ENCODE measurements around the gene RGL2.

RGL2 gene

DNA sequence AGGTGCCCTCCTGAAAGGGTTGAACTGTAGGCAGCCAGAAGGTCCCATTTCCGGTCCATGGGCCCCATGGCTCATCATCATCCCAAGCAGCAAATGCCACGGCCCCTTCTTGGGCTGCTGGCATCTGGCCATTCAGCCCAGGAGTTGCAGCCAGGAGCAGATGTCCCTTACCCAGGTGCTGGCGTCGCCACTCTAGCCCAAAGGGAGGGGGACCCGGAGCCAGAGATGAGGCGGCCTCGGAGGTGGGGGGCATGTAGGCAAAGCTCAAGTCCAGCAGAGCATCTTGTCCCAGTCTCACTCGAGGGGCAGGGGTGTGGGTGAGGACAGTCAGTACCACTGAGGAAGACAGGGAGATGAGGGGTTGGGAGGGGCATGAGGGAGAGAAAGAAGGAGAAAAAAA lies 6.3 kb upstream of the RGL2 start:
- Histone ChIP-seq H3K9me3 (ENCODE audit: control insufficient read depth in 1 of 2, low read length in 2 of 2) (no peaks in the 10 kb centered on the region), H3K27ac (ENCODE audit: low read depth, low read length) (no peak overlapping the region), H3K36me3 (ENCODE audit: control insufficient read depth in 1 of 2, insufficient read depth in 2 of 2, low read length in 2 of 2) (peaks cover 30 to 43% of the 10 kb centered on the region in 2 donors), H3K9ac (ENCODE audit: low read depth in 1 of 2, low read length in 2 of 2) (no peak overlapping the region), H3K27me3 (ENCODE audit: control insufficient read depth in 1 of 2, insufficient read depth in 2 of 2, low read length in 2 of 2) (no peaks in the 10 kb centered on the region), H3K4me3 (ENCODE audit: low read depth in 1 of 2, low read length in 2 of 2) (no peak overlapping the region), H3K4me1 (ENCODE audit: control insufficient read depth in 1 of 2, insufficient read depth in 2 of 2, low read length in 2 of 2) (peaks cover 6 to 7% of the 10 kb centered on the region in 2 donors)

DNA sequence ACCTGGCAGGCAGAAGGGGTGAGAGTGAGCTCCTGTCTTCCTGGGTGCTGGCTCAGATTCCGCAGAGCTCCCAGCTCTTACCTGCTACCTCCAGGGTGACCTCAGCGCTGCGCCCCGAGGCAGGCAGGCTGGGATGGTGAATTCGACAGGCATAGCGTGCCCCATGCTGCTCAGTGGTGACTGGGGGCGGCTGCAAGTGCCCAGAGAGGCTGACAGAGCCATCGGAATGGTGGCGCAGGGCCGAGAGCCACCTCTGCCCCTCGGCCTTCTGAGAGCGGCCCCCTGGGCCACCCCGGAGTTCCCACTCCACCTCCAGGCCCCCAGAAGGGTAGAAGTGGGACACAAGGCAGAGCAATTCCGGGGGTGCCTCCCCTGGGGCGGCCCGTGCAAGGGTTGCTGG lies 5.5 kb upstream of the RGL2 start:
- Histone ChIP-seq H3K4me3 (ENCODE audit: low read depth in 1 of 2, low read length in 2 of 2) (no peak overlapping the region), H3K27me3 (ENCODE audit: control insufficient read depth in 1 of 2, insufficient read depth in 2 of 2, low read length in 2 of 2) (no peaks in the 10 kb centered on the region), H3K27ac (ENCODE audit: low read depth, low read length) (no peak overlapping the region), H3K36me3 (ENCODE audit: control insufficient read depth in 1 of 2, insufficient read depth in 2 of 2, low read length in 2 of 2) (peaks cover 30 to 43% of the 10 kb centered on the region in 2 donors), H3K4me1 (ENCODE audit: control insufficient read depth in 1 of 2, insufficient read depth in 2 of 2, low read length in 2 of 2) (peaks cover 7 to 11% of the 10 kb centered on the region in 2 donors), H3K9me3 (ENCODE audit: control insufficient read depth in 1 of 2, low read length in 2 of 2) (no peaks in the 10 kb centered on the region), H3K9ac (ENCODE audit: low read depth in 1 of 2, low read length in 2 of 2) (no peak overlapping the region)

DNA sequence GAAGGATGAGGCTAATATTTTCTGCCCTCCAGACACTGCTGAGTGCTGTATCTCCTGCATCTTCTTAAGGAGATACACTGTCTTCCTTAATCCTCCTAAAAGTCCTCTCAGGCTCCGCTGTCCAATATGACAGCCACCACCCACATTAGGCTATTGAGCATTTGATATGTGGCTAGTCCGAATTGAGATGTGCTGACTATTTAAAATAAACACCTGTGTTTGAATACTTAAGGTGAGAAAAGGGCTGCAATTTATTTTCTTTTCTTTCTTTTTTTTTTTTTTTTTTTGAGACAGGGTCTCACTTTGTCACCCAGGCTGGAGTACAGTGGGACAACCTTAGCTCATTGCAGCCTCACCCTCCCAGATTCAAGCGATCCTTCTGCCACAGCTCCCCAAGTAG lies 3.1 kb upstream of the RGL2 start:
- Histone ChIP-seq H3K4me1 (ENCODE audit: control insufficient read depth in 1 of 2, insufficient read depth in 2 of 2, low read length in 2 of 2) (peaks cover 13 to 19% of the 10 kb centered on the region in 2 donors), H3K27ac (ENCODE audit: low read depth, low read length) (no peak overlapping the region), H3K9me3 (ENCODE audit: control insufficient read depth in 1 of 2, low read length in 2 of 2) (no peaks in the 10 kb centered on the region), H3K4me3 (ENCODE audit: low read depth in 1 of 2, low read length in 2 of 2) (no peak overlapping the region), H3K9ac (ENCODE audit: low read depth in 1 of 2, low read length in 2 of 2) (no peak overlapping the region), H3K27me3 (ENCODE audit: control insufficient read depth in 1 of 2, insufficient read depth in 2 of 2, low read length in 2 of 2) (no peaks in the 10 kb centered on the region), H3K36me3 (ENCODE audit: control insufficient read depth in 1 of 2, insufficient read depth in 2 of 2, low read length in 2 of 2) (peaks cover 30 to 38% of the 10 kb centered on the region in 2 donors)

DNA sequence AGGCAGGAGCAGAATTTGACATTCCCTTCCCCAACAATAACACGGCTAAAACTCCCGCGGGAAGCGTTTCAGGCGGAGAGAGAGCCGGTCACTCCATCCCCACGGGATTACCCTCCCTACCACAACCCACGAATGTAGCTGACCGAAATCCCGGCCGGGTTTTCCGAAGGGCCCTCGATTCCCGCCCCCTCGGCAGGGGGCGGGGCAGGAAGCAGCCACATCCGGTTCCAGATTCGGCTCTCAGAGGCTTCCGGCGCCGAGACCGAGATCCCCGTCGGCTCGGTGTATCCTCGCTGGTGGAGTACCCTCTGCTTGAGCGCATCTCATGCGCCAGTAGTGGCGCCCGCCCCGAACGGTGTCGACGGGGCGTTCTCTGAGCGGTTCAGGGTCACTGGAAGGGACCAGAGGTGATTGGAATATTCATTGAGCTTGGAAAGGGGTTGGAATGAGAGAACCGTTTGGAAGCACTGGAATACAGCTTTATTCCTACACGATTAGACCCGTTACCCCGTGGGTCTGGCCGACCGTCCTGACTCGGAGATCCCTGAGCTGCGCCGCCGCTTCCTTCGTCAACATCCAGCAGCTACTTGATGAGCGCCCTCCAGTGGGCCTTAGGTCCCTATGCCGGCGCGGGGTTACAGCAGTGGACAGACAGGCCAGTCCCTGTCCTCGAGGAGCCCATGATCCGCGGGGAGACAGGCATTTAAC lies 649 bp upstream of the RGL2 start:
- Histone ChIP-seq H3K9me3 (ENCODE audit: control insufficient read depth in 1 of 2, low read length in 2 of 2) (no peaks in the 10 kb centered on the region), H3K27ac (ENCODE audit: low read depth, low read length) (peak overlapping the region; percentile 96), H3K9ac (ENCODE audit: low read depth in 1 of 2, low read length in 2 of 2) (peak overlapping the region; percentile 71 to 92), H3K4me1 (ENCODE audit: control insufficient read depth in 1 of 2, insufficient read depth in 2 of 2, low read length in 2 of 2) (peaks cover 6 to 20% of the 10 kb centered on the region in 2 donors), H3K27me3 (ENCODE audit: control insufficient read depth in 1 of 2, insufficient read depth in 2 of 2, low read length in 2 of 2) (no peaks in the 10 kb centered on the region), H3K4me3 (ENCODE audit: low read depth in 1 of 2, low read length in 2 of 2) (peak overlapping the region; percentile 72 to 85), H3K36me3 (ENCODE audit: control insufficient read depth in 1 of 2, insufficient read depth in 2 of 2, low read length in 2 of 2) (peaks cover 9 to 34% of the 10 kb centered on the region in 2 donors)

DNA sequence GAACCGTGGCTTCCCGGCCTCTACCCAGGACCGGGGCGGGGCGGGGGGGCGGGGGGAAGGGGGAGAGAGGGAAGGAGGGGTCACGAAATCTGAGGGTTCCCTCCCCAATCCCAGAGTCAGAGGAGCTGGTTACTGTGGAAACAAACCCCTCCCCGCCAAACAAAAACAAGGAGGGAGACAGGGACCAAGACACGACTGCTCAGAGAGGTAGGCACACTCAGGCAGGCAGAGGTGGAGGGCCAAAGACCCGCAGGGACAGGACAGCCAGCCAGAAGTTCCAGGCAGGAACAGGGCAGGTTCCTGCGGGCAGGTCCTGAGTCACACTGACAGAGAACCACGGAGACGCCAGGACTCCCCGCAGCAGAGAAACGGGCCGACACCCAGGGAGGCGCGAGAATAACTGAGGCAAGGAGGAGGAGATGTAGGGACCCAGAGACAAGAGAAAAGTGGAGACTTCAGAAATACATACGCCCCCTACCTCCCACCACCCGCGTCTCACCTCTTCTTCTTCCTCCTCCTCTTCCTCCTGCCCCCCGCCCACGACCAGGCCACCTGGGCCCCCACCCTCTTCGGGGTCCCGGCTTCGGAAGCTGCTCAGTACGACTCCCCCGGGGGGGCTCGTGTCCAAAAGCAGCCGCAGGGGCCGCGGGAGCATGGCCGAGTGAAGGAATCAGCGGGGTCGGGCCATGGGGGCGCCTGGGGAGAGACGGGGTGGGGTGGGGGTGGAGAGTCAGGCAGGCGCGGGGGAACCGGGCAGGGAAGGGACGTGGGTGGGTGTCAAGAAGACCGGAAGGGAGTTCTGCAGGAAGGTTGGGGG lies 578 bp downstream of the RGL2 start:
- peak overlapping the region; percentile 61 for H3K27ac ChIP-seq (ENCODE audit: low read depth, low read length)
- no peaks in the 10 kb centered on the region for H3K9me3 ChIP-seq (ENCODE audit: control insufficient read depth in 1 of 2, low read length in 2 of 2)
- peaks cover 4 to 29% of the 10 kb centered on the region in 2 donors for H3K36me3 ChIP-seq (ENCODE audit: control insufficient read depth in 1 of 2, insufficient read depth in 2 of 2, low read length in 2 of 2)
- peak overlapping the region; percentile 80 to 92 for H3K9ac ChIP-seq (ENCODE audit: low read depth in 1 of 2, low read length in 2 of 2)
- H3K4me3 ChIP-seq (ENCODE audit: low read depth in 1 of 2, low read length in 2 of 2) = peak overlapping the region; percentile 72 to 85
- peaks cover 6 to 20% of the 10 kb centered on the region in 2 donors for H3K4me1 ChIP-seq (ENCODE audit: control insufficient read depth in 1 of 2, insufficient read depth in 2 of 2, low read length in 2 of 2)
- no peaks in the 10 kb centered on the region for H3K27me3 ChIP-seq (ENCODE audit: control insufficient read depth in 1 of 2, insufficient read depth in 2 of 2, low read length in 2 of 2)

DNA sequence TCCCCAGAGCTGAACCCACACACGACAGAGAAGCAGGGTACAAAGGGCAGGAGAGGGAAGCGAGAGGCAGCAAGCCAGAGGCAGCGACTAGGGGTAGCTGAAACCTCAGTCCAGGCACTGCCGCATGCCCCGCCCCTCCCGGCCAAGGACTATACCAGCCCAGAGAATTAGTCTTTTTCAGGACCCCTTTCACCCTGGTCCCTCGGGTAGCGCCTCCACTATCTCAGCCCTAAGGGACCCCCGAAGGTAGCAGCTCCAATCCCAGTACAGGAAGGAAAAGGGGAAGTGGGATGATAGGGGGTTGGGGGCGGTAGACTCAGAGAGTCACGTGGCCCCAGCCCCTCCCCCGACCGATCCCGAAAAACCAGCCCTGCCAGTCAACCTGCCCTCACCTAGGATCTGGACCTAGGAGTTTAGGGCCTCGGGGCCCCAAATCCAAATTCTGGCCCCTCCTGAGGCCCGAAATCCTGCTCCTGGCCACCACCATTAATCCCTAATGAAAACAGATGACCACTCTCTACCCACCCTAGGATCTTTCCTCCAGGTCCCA lies 1.3 kb downstream of the RGL2 start:
- H3K9me3 ChIP-seq (ENCODE audit: control insufficient read depth in 1 of 2, low read length in 2 of 2) = no peaks in the 10 kb centered on the region
- peak overlapping the region; percentile 67 to 71 for H3K4me3 ChIP-seq (ENCODE audit: low read depth in 1 of 2, low read length in 2 of 2)
- peak overlapping the region; percentile 44 to 92 for H3K9ac ChIP-seq (ENCODE audit: low read depth in 1 of 2, low read length in 2 of 2)
- peaks cover 4 to 29% of the 10 kb centered on the region in 2 donors for H3K36me3 ChIP-seq (ENCODE audit: control insufficient read depth in 1 of 2, insufficient read depth in 2 of 2, low read length in 2 of 2)
- peak overlapping the region; percentile 40 for H3K27ac ChIP-seq (ENCODE audit: low read depth, low read length)
- peaks cover 6 to 20% of the 10 kb centered on the region in 2 donors for H3K4me1 ChIP-seq (ENCODE audit: control insufficient read depth in 1 of 2, insufficient read depth in 2 of 2, low read length in 2 of 2)
- no peaks in the 10 kb centered on the region for H3K27me3 ChIP-seq (ENCODE audit: control insufficient read depth in 1 of 2, insufficient read depth in 2 of 2, low read length in 2 of 2)

DNA sequence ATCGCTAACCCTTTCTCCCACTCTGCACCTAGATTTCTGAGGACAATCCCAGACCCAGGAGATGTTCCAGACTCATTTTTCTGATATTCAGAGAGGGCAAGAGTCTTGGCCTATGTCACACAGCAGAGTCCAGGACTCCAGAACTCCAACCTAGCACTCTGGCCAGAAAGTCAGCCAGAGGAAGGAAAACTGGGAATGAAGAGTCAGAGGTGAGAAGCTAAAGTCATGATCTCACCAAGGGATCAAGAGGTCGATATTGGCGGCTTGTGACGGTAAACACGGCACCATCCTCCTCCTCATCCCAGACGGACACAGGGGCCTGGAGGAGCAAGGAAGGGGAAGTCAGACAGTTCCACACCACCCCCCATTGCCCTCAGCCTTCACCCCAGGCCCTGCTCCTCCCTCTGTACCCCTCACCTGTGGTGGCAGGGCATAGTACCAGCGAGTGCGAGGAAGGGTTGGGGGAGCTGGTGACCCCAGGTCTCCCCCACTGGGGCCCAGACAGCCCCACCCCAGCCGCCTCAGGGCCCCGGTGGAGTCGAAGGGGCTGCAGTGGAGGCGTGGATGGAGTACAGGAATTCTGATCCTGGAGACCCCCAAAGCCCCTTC lies 1.8 kb downstream of the RGL2 start:
- no peaks in the 10 kb centered on the region for H3K9me3 ChIP-seq (ENCODE audit: control insufficient read depth in 1 of 2, low read length in 2 of 2)
- peaks cover 6 to 33% of the 10 kb centered on the region in 2 donors for H3K36me3 ChIP-seq (ENCODE audit: control insufficient read depth in 1 of 2, insufficient read depth in 2 of 2, low read length in 2 of 2)
- no peak overlapping the region for H3K27ac ChIP-seq (ENCODE audit: low read depth, low read length)
- peak overlapping the region; percentile 67 to 71 for H3K4me3 ChIP-seq (ENCODE audit: low read depth in 1 of 2, low read length in 2 of 2)
- H3K27me3 ChIP-seq (ENCODE audit: control insufficient read depth in 1 of 2, insufficient read depth in 2 of 2, low read length in 2 of 2) = no peaks in the 10 kb centered on the region
- peak overlapping the region; percentile 44 to 92 for H3K9ac ChIP-seq (ENCODE audit: low read depth in 1 of 2, low read length in 2 of 2)
- H3K4me1 ChIP-seq (ENCODE audit: control insufficient read depth in 1 of 2, insufficient read depth in 2 of 2, low read length in 2 of 2) = peaks cover 6 to 20% of the 10 kb centered on the region in 2 donors

DNA sequence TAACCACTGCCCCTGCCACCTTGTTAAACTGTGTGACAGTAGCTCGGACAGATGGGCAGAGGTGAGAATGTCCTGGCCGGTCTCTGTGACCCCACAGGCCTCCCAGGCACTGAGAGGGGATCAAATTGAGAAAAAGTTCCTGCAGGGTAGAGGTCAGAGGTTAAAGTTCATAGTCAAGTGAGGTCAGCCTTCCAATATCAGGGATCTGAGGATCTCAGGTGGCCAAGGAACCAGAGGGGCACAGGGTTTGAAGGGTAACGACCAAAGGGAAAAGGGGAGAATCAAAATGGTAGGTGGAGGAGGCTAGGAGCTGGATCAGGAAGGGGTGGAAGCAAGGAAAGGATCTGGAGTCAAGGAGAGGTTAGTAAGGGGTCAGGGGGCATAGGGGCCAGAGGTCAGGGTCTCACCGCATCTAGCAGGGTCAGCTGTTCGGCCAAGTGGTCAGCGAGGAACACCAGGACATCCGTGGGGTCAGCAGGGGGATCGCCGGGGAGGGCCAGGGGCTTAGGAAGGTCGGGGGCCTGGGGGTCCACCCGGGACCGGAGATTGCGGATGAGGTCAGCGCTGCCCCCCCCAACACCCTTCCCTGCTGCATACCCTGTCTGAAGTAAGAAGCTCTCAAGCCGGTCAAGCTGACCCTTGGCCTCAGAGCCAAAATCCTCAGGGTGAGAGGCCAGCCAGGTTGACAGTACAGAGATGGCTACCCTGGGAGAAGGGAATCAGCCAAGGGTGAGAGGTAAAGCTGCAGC lies 2.9 kb downstream of the RGL2 start:
- H3K36me3 ChIP-seq (ENCODE audit: control insufficient read depth in 1 of 2, insufficient read depth in 2 of 2, low read length in 2 of 2) = peaks cover 14 to 37% of the 10 kb centered on the region in 2 donors
- H3K9me3 ChIP-seq (ENCODE audit: control insufficient read depth in 1 of 2, low read length in 2 of 2) = no peaks in the 10 kb centered on the region
- H3K9ac ChIP-seq (ENCODE audit: low read depth in 1 of 2, low read length in 2 of 2) = no peak overlapping the region
- no peak overlapping the region for H3K27ac ChIP-seq (ENCODE audit: low read depth, low read length)
- H3K27me3 ChIP-seq (ENCODE audit: control insufficient read depth in 1 of 2, insufficient read depth in 2 of 2, low read length in 2 of 2) = no peaks in the 10 kb centered on the region
- H3K4me1 ChIP-seq (ENCODE audit: control insufficient read depth in 1 of 2, insufficient read depth in 2 of 2, low read length in 2 of 2) = peaks cover 8 to 17% of the 10 kb centered on the region in 2 donors
- no peak overlapping the region for H3K4me3 ChIP-seq (ENCODE audit: low read depth in 1 of 2, low read length in 2 of 2)

DNA sequence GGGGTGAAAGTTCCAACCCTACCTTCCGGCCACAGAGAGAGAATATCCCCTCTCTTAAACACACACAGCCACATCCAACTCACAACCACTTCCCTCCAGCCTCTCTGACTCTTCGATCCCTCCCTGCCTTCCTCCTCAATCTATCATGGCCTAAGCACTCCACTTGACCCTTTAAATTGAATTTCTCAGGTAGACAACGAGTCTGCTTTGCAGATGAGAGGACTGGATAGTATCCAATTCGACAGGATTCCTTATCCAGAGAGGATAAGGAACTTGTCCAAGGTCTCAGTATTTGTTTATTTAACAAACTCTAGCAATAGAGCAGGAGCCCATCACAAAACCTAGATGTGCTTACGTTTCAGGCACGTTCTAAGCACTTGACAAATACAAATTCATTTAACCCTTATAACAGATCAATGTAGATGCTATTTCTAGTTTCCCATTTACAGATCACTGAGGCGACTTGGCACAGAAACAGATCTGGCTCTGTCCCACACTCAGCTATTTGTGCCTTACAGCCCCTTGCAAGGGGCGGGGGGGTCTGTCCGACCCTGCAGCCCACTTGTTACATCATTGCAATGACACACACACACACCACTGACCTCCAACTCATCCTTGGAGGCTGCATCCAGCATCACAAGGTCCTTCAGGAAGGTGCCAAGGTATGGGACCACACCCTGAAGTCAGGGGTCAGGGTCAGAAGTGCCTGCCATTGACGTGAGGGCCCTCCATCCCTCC lies 4.5 kb downstream of the RGL2 start:
- no peaks in the 10 kb centered on the region for H3K27me3 ChIP-seq (ENCODE audit: control insufficient read depth in 1 of 2, insufficient read depth in 2 of 2, low read length in 2 of 2)
- H3K9me3 ChIP-seq (ENCODE audit: control insufficient read depth in 1 of 2, low read length in 2 of 2) = no peaks in the 10 kb centered on the region
- no peak overlapping the region for H3K4me3 ChIP-seq (ENCODE audit: low read depth in 1 of 2, low read length in 2 of 2)
- H3K27ac ChIP-seq (ENCODE audit: low read depth, low read length) = no peak overlapping the region
- peaks cover 14 to 37% of the 10 kb centered on the region in 2 donors for H3K36me3 ChIP-seq (ENCODE audit: control insufficient read depth in 1 of 2, insufficient read depth in 2 of 2, low read length in 2 of 2)
- H3K4me1 ChIP-seq (ENCODE audit: control insufficient read depth in 1 of 2, insufficient read depth in 2 of 2, low read length in 2 of 2) = peaks cover 18 to 20% of the 10 kb centered on the region in 2 donors
- no peak overlapping the region for H3K9ac ChIP-seq (ENCODE audit: low read depth in 1 of 2, low read length in 2 of 2)
